Activated CD4-positive, alpha-beta T cell treated with anti-CD3 and anti-CD28 coated beads, Interleukin-2, amount 10 ng/mL, durations not matched to agents 24 days and 14 days (primary cell): ENCODE data around the gene ZCWPW1. TPM values are rescaled to one million over a fixed set of nuclear protein-coding genes. Genes with fewer than 3 reads are reported as not detected.
"Not testable (repeated sequence)": the region's sequence is repeated elsewhere in the genome, so short reads cannot be mapped to it uniquely, and the experiment has no call there.

ENCODE experiments used
- DNase-seq: peaks from one replicate; pipeline ENCODE4 v3.0.0; 2022
- H3K27ac Mint-ChIP-seq: one replicate; pipeline ENCODE4 v1.8.0; 2022; ENCODE audit warnings: mild to moderate bottlenecking, mixed read lengths
- H3K27me3 Mint-ChIP-seq: one replicate; pipeline ENCODE4 v1.8.0; 2022; ENCODE audit warnings: mixed read lengths
- H3K36me3 Mint-ChIP-seq: one replicate; pipeline ENCODE4 v1.8.0; 2022; ENCODE audit warnings: low read depth, mild to moderate bottlenecking, mixed read lengths
- H3K4me1 Mint-ChIP-seq: one replicate; pipeline ENCODE4 v1.8.0; 2021; ENCODE audit warnings: mixed read lengths
- H3K4me3 Mint-ChIP-seq: one replicate; pipeline ENCODE4 v1.8.0; 2022; ENCODE audit warnings: mild to moderate bottlenecking, moderate library complexity, mixed read lengths
- H3K9me3 Mint-ChIP-seq: one replicate; pipeline ENCODE4 v1.8.0; 2021; ENCODE audit warnings: mixed read lengths
- intact Hi-C: fragments of 100-400 bp; cut with micrococcal nuclease; formaldehyde crosslinking; loops from one replicate; pipeline ENCODE4 v1.15.1; 2023
- total RNA-seq: library from RNA; stranded (reverse); gene quantifications from 2 replicates; pipeline ENCODE4 v1.2.3, GENCODE V29; 2022

Gene ZCWPW1
- total RNA-seq, 1 donor from 2014 or later, result 2.6 TPM

DNA sequence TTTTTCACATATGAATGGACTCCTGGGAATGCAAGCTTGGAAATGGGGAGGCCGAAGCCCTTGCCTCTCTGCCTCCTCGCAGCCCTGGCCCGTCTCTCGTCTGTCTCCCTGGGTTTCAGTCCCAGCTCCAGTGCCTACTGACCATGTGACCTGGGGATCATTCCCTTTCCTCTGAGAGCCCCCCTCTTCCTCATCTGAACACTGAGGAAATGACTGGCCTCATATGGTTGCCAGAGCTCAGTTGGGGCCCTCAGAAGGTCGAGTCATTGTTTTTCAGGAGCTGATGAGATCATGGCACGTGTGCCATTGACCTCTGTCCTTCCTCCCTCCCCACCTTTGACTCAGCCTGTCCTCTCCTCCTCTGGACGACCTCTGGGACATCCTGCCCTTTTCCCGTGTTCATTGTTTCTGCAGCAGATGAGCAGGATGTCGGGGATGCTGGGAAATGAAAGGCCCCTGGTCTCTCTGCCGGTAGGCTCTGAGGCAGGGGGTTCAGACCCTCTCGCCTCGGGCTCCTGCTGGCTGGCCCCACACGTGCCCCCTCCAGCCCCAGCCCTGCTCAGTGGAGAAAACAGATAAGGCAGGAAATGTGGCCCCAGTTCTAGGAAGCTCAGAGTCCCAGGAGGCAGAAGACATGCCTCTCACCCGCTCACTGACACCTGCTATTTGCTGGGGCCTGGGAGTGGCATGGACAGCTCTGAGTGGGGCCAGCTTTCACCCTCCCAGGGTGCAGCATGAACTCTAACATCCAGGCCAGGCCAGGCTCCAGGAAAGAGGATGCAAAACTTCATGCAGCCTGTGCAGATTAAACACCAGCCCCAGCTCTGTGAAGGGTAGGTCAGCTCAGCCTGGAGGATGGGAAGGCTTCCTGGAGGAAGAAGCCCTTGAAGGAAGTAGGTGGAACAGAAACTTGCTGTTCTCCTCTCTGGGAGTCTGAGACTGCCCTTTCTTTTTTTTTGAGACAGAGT, 16.1 kb upstream of the ZCWPW1 start:
- Mint-ChIP-seq H3K9me3 (no peaks in the 10 kb centered on the region), H3K36me3 (no peaks in the 10 kb centered on the region), H3K27ac (peak overlapping the region; percentile 88), H3K27me3 (no peaks in the 10 kb centered on the region), H3K4me1 (peaks cover 21% of the 10 kb centered on the region), H3K4me3 (peak overlapping the region; percentile 8)
- intact Hi-C loops, result no loop called here
- DNase-seq, result peak; percentile 64

DNA sequence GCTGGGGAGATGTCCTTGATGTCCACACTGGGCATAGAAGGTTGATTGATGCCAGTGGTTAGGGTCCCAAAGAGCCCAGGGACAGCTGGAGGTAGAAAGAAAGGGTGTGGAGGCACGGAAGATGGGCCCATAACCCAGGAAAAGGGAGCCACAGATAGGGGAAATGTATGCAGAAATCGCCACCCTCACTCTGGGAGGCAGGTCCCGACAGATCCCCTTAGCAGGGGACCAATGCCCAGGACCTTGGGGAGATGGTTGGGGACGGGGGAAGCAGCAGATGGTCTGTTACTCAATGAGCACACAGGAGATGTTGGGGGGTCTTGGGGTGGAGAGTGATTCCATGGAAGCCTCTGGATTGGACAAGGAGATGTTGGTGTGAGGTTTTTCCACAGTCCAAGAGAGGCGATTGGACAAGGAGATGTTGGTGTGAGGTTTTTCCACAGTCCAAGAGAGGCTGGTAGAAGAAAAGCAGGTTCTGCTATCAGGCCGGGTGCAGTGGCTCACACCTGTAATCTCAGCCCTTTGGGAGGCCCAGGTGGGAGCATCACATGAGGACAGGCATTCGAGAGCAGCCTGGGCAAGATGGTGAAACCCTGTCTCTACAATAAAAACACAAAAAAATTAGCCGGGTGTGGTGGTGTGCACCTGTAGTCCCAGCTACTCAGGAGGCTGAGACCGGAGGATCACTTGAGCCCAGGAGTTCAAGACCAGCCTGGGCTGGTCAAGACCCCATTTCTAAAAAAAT, 14.8 kb upstream of the ZCWPW1 start:
- Mint-ChIP-seq H3K36me3 (no peaks in the 10 kb centered on the region), H3K27ac (peak overlapping the region; percentile 67), H3K4me1 (peaks cover 21% of the 10 kb centered on the region), H3K27me3 (no peaks in the 10 kb centered on the region), H3K4me3 (no peak overlapping the region), H3K9me3 (no peaks in the 10 kb centered on the region)
- DNase-seq, result no peak
- intact Hi-C loops, result no loop called here

DNA sequence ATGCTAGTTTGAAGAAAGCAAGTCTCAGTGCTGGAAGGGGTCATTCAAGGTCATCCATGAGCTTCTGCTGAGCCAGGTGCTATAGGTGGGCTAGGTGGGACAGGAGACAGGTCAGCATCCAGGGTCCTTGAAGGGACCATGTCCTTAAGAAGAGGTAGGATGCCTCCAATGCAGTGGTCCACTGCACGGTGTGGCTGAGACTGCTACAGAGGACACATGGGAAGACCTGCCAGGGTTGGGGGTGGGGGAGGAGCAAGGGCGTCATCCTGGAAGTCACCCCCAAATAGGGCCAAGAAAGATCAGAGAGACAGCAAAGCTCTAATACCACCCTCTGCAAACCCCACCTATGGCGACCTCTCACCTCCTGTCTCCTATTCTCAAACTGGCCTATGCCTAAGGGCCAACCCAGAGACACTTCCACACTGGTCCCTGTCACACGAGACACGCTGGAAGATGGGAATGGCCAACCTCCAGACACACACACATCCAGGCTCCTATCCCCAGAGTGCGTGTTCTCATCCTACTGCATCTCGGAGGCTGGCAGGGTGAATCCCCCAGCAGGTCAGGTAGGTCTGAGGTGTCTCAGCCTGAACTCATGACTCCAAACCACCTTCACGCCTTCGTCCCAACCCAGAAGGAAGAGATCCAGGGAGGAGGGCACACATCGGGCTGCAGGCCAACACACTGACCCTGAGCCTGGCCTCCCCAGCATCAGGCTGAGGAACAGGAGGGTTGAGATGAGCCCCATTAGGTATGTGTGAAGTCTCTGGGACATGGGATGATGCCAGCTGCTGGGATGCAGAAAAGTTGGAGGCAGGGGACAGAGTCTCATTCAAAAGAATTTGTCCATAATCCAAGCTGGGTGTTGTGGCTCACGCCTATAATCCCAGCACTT, 13.4 kb upstream of the ZCWPW1 start:
- Mint-ChIP-seq H3K27ac (peak overlapping the region; percentile 13), H3K4me3 (no peak overlapping the region), H3K4me1 (peaks cover 21% of the 10 kb centered on the region), H3K9me3 (no peaks in the 10 kb centered on the region), H3K27me3 (no peaks in the 10 kb centered on the region), H3K36me3 (no peaks in the 10 kb centered on the region)
- DNase-seq, result no peak
- intact Hi-C loops, result no loop called here

DNA sequence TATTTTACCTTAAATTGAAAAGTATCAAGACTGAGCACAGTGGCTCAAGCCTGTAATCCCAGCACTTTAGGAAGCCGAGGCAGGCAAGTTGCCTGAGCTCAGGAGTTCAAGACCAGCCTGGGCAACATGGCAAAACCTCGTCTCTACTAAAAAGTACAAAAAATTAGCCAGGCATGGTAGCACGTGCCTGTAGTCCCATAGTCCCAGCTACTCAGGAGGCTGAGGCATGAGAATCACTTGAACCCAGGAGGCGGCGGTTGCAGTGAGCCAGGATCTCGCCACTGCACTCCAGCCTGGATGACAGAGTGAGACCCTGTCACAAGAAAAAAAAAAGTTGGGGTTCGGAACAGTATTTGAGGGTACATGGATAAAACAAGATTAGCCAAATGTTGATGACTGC, 10.7 kb upstream of the ZCWPW1 start:
- H3K27ac Mint-ChIP-seq, H3K4me3 Mint-ChIP-seq, H3K27me3 Mint-ChIP-seq, DNase-seq, H3K9me3 Mint-ChIP-seq: not testable (repeated sequence)
- intact Hi-C loops, result loop anchor here (10.0 kb wide), 1 partner anchor 436 kb away; the partner anchor contains the start of gene SRRT
- Mint-ChIP-seq H3K36me3 (peaks cover 17% of the 10 kb centered on the region), H3K4me1 (peaks cover 18% of the 10 kb centered on the region)

DNA sequence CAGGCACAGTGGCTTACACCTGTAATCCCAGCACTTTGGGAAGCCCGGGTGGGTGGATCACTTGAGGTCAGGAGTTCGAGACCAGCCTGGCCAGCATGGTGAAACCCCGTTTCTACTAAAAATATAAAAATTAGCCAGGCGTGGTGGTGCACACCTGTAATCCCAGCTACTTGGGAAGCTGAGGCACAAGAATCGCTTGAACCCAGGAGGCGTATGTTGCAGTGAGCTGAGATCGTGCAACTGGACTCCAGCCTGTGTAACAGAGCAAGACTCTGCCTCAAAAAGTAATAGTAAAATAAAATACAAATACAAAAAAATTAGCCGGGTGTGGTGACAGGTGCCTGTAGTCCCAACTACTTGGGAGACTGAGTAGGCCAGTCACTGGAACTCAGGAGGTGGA, 10.2 kb upstream of the ZCWPW1 start:
- Mint-ChIP-seq H3K4me1 (peaks cover 22% of the 10 kb centered on the region), H3K36me3 (peaks cover 22% of the 10 kb centered on the region)
- H3K27ac Mint-ChIP-seq, DNase-seq, H3K9me3 Mint-ChIP-seq, H3K4me3 Mint-ChIP-seq, H3K27me3 Mint-ChIP-seq: not testable (repeated sequence)
- intact Hi-C loops, result loop anchor here (10.0 kb wide), 1 partner anchor 436 kb away; the partner anchor contains the start of gene SRRT

DNA sequence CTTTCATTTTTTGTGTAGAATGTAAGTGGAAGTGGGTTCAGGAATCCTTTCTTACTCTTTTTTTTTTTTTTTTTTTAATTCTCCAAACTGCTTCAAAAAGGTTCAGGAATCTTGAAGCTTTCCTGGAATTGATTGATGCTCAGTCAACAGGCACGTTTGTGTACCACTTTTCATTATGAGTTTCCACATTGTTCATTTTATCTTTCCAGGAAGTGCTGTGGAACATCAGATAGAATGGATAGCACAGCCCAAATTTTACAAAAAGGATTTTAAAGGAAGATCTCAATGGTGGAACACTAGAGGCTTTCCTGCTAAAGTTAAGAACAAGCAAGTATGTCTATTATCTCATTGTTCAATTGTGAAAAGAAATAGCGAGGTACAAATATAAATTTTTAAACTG, 9.7 kb upstream of the ZCWPW1 start:
- no peak overlapping the region for H3K4me3 Mint-ChIP-seq
- no peak overlapping the region for H3K27ac Mint-ChIP-seq
- no peaks in the 10 kb centered on the region for H3K27me3 Mint-ChIP-seq
- no peak for DNase-seq
- H3K36me3 Mint-ChIP-seq, result peaks cover 27% of the 10 kb centered on the region
- intact Hi-C loops, result loop anchor here (10.0 kb wide), 1 partner anchor 437 kb away; the partner anchor contains the start of gene SRRT
- peaks cover 26% of the 10 kb centered on the region for H3K4me1 Mint-ChIP-seq
- H3K9me3 Mint-ChIP-seq, result no peaks in the 10 kb centered on the region

DNA sequence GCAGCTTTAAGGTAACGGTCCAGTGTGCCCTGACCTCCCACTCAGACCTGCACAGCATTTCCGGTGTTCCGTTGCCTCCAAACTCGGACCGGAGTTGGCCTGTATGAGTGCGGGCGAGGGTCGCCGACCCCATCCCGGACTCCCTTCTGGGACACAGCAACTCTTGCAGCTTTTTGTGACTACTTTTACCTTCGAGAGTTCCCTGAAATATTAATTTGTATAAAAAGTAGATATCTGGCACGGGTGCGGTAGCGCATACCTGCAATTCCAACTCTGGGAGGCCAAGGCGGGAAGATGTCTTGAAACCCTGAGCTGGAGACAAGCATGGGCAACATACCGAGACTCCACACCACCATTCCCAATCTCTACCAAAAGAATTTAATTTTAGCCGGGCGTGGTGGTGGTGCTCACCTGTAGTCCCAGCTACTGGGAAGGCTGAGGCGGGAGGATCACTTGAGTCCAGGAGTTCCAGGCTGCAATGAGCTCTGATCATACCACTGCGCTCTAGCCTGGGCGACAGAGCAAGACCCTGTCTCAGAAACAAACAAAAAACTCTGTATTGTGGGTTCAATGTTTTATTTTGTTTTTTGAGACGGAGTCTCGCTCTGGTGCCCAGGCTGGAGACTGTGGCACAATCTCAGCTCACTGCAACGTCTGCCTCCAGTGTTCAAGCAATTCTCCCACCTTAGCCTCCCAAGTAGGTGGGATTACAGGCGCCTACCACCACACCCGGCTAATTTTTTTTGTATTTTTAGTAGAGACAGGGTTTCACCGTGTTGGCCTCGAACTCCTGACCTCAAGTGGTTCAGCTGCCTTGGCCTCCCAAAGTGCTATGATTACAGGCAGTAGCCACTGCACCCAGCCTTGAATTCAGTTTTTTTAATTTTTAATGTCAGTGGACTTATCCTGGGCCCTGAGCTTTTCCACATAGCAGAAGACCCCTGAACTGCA, 8.9 kb upstream of the ZCWPW1 start:
- peaks cover 35% of the 10 kb centered on the region for H3K36me3 Mint-ChIP-seq
- DNase-seq, result no peak
- no peaks in the 10 kb centered on the region for H3K9me3 Mint-ChIP-seq
- H3K4me1 Mint-ChIP-seq, result peaks cover 31% of the 10 kb centered on the region
- peak overlapping the region; percentile 86 for H3K4me3 Mint-ChIP-seq
- H3K27ac Mint-ChIP-seq, result peak overlapping the region; percentile 8
- intact Hi-C loops, result loop anchor here (10.0 kb wide), 1 partner anchor 437 kb away; the partner anchor contains the start of gene SRRT
- no peaks in the 10 kb centered on the region for H3K27me3 Mint-ChIP-seq

DNA sequence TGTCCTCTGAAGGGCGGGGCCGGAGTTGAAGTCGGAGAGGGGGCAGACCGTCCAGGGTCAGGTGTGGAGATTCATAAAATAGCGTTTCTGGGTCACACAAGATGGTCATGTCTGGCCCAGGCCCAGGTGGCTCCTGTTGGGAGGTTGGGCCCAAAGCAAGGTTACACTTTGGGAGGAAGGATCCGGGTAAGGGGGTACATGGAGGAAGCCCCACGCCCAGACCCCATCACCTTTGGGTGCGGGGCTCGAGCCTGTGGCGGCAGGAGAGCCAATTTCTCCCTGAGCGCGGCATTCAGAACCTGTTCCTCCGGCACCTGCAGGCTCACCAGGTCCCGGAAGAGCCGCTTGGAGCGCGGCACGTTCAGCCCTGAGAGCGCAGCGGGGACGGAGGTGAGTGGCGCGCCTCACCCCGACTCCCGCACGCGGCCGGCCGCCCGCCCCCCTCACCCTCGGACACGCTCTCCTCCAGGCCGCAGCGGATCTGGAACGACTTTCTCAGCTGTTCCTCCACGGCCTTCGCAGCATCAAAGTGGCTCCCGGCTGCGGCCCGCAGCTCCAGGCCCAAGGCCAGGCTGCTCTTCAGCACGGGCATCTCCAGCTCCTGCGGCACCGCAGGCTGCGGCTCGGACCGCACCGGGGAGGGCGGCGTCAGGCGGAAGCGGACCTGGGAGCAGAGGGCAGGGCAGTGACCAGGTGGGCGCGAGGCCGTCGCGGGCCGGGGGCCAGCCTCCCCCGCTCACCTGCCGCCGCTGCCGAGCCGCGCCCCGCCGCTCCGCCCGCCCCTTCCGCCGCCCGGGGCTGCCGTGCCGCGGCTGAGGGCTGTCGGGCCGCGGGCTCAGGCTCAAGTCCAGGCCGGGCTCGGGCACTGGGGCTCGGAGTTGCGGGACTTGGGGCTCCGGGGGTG, 7.2 kb upstream of the ZCWPW1 start:
- H3K4me3 Mint-ChIP-seq, result peak overlapping the region; percentile 90
- DNase-seq, result peak; percentile 85
- H3K27me3 Mint-ChIP-seq, result no peaks in the 10 kb centered on the region
- peaks cover 44% of the 10 kb centered on the region for H3K36me3 Mint-ChIP-seq
- no peaks in the 10 kb centered on the region for H3K9me3 Mint-ChIP-seq
- H3K4me1 Mint-ChIP-seq, result peaks cover 41% of the 10 kb centered on the region
- intact Hi-C loops, result loop anchor here (1.0 to 10.0 kb wide), 3 partner anchors 7 to 439 kb away; partner anchors contain the start of genes FBXO24, LRCH4, SRRT and ZCWPW1
- H3K27ac Mint-ChIP-seq, result peak overlapping the region; percentile 89

DNA sequence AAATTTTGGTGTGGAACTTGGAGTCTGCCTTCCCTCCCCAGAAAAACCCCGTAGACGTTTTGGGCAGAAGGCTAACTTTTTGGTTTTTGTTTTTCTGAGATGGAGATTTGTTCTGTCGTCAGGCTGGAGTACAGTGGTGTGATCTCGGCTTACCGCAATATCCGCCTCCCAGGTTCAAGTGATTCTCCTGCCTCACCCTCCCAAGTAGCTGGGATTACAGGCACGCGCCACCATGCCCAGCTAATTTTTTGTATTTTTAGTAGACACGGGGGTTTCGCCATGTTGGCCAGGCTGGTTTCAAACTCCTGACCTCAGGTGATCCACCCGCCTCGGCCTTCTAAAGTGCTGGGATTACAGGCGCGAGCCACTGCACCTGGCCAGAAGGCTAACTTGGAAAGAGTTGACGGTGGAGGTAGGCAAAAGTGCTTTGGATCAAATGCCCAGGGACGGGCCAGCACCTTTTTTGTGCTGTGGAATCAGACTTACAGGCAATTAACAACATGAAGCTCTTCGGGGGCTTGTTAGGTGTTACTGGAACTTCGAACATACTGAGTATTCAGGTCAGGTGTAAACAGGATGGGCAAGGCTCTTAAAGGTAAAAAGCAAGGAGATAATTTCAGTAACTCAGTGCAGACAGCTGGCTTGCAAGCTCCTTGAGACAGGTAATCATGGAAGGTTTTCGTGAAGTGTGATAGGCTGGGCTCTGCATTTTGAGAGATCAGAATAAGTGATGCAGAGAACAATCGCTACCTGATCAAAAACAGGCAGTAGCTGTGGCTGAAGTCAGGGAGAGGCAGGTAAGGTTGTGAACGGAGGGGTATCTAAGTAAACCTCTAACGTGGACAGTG, 6.0 kb upstream of the ZCWPW1 start:
- H3K27ac Mint-ChIP-seq, result peak overlapping the region; percentile 89
- intact Hi-C loops, result loop anchor here (10.0 kb wide), 1 partner anchor 440 kb away; the partner anchor contains the start of gene SRRT
- peaks cover 45% of the 10 kb centered on the region for H3K4me1 Mint-ChIP-seq
- no peaks in the 10 kb centered on the region for H3K9me3 Mint-ChIP-seq
- DNase-seq, result no peak
- peaks cover 50% of the 10 kb centered on the region for H3K36me3 Mint-ChIP-seq
- peaks cover under 1% of the 10 kb centered on the region for H3K27me3 Mint-ChIP-seq
- H3K4me3 Mint-ChIP-seq, result peak overlapping the region; percentile 90

DNA sequence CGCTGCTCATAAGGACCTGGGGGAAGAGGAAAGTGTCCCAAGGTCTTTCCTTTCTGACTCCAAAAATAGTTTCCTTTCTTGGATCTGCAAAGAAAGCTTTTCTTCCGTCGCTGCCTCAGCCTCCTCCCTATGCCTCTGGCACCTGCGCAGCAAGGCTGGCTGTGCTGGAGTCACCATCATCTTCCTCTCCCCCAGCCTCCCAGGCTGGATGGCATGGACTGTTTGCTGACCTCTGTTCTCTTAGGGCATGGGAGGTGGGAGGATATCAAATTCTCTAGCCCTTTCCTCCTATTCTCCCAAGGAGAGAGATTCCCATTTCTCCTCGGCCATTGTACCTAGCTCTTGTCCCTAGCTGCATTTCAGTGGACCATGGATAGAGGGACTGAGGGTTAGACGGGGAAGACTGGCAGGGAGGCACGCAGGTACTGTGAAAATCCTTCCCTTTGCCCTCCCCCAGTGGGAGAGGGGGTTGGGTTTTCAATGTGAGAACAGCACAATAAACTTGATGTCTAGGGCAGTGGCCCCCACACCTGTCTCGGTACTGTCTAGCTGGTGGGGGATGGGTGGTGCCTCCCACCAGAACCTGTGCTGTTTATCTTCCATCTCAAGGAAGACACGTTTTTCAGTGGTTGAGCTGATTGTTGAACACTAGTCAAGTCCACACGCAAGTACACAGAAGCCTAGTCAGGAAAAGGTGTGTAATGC, 5.2 kb upstream of the ZCWPW1 start:
- no peak for DNase-seq
- Mint-ChIP-seq H3K27ac (peak overlapping the region; percentile 89), H3K9me3 (no peaks in the 10 kb centered on the region), H3K36me3 (peaks cover 55% of the 10 kb centered on the region), H3K4me3 (peak overlapping the region; percentile 90), H3K27me3 (peaks cover 2% of the 10 kb centered on the region), H3K4me1 (peaks cover 51% of the 10 kb centered on the region)
- intact Hi-C loops, result loop anchor here (10.0 kb wide), 1 partner anchor 441 kb away; the partner anchor contains the start of gene SRRT
